Liver (tissue), 9 donors: Measurements from ENCODE around the gene PITPNM2. TPM values are rescaled to one million over a fixed set of nuclear protein-coding genes. Genes with fewer than 3 reads are reported as not detected.

Experiments used
- DNase-seq: peaks from one replicate; pipeline ENCODE4 v3.0.0-alpha.2; 2017; ENCODE audit warnings: low spot score
- H3K27ac ChIP-seq, 2 donors: one replicate each; pipeline ENCODE4 v1.7.0; 2013; ENCODE audit warnings: inconsistent platforms in 2 of 2, low read length in 2 of 2, control low read depth in 1 of 2, low read depth in 1 of 2, mild to moderate bottlenecking in 1 of 2
- H3K27me3 ChIP-seq, 4 donors: one replicate each; pipeline versions ENCODE4 v1.6.1 to v1.7.0; 2013; ENCODE audit warnings: low read length in 3 of 4, inconsistent platforms in 1 of 4, mild to moderate bottlenecking in 1 of 4, moderate library complexity in 1 of 4; ENCODE audit not compliant: control insufficient read depth in 4 of 4, insufficient read depth in 4 of 4
- H3K36me3 ChIP-seq, 4 donors: one replicate each; pipeline versions ENCODE4 v1.6.1 to v1.7.0; 2013; ENCODE audit warnings: low read length in 3 of 4, mild to moderate bottlenecking in 3 of 4, low read depth in 1 of 4, moderate library complexity in 1 of 4; ENCODE audit not compliant: control insufficient read depth in 4 of 4, insufficient read depth in 3 of 4
- H3K4me1 ChIP-seq, 4 donors: one replicate each; pipeline versions ENCODE4 v1.6.1 to v1.7.0; 2013; ENCODE audit warnings: low read length in 3 of 4, mild to moderate bottlenecking in 3 of 4, moderate library complexity in 1 of 4; ENCODE audit not compliant: control insufficient read depth in 4 of 4, insufficient read depth in 4 of 4
- H3K4me3 ChIP-seq, 3 donors: one replicate each; pipeline versions ENCODE4 v1.6.1 to v1.7.0; 2013; ENCODE audit warnings: low read length in 3 of 3, control low read depth in 1 of 3, low read depth in 1 of 3, mild to moderate bottlenecking in 1 of 3
- H3K9ac ChIP-seq, 2 donors: one replicate each; pipeline ENCODE4 v1.7.0; 2013; ENCODE audit warnings: low read length in 2 of 2, mild to moderate bottlenecking in 2 of 2, moderate library complexity in 2 of 2, control low read depth in 1 of 2, low read depth in 1 of 2
- H3K9me3 ChIP-seq, 4 donors: one replicate each; pipeline versions ENCODE4 v1.6.1 to v1.7.0; 2013; ENCODE audit warnings: low read length in 3 of 4; ENCODE audit not compliant: control insufficient read depth in 4 of 4
- EGR1 ChIP-seq, 2 donors: IDR thresholded peaks; 2 replicates each; pipeline ENCODE4 v1.6.1; 2016 to 2018; ENCODE audit warnings: antibody characterized with exemption in 2 of 2, low read depth in 2 of 2
- FOXA1 ChIP-seq: IDR thresholded peaks from 2 replicates; pipeline ENCODE4 v1.6.1; 2016; ENCODE audit warnings: antibody characterized with exemption
- FOXA2 ChIP-seq: IDR thresholded peaks from 2 replicates; pipeline ENCODE4 v1.6.1; 2016; ENCODE audit warnings: antibody characterized with exemption
- GABPA ChIP-seq, 2 donors: IDR thresholded peaks in 1 of 2; conservative IDR thresholded peaks in 1 of 2; 2 replicates each; pipeline ENCODE4 v1.6.1; 2016; ENCODE audit warnings: antibody characterized with exemption in 2 of 2, mild to moderate bottlenecking in 1 of 2, moderate library complexity in 1 of 2
- HNF4A ChIP-seq, 2 donors: conservative IDR thresholded peaks; 2 replicates each; pipeline ENCODE4 v1.6.1; 2016; ENCODE audit warnings: antibody characterized with exemption in 2 of 2, mild to moderate bottlenecking in 2 of 2
- HNF4G ChIP-seq: IDR thresholded peaks from 2 replicates; pipeline ENCODE4 v1.6.1; 2016; ENCODE audit warnings: antibody characterized with exemption
- JUND ChIP-seq, 2 donors: IDR thresholded peaks; 2 replicates each; pipeline ENCODE4 v1.6.1; 2016; ENCODE audit warnings: antibody characterized with exemption in 2 of 2
- NR2F2 ChIP-seq: IDR thresholded peaks from 2 replicates; pipeline ENCODE4 v1.6.1; 2016; ENCODE audit warnings: antibody characterized with exemption
- RAD21 ChIP-seq, 2 donors: IDR thresholded peaks; 2 replicates each; pipeline ENCODE4 v1.6.1; 2016; ENCODE audit warnings: antibody characterized with exemption in 2 of 2, mild to moderate bottlenecking in 2 of 2
- RXRA ChIP-seq, 2 donors: IDR thresholded peaks; 2 replicates each; pipeline ENCODE4 v1.6.1; 2017 to 2018; ENCODE audit warnings: antibody characterized with exemption in 2 of 2, mild to moderate bottlenecking in 1 of 2
- SP1 ChIP-seq: IDR thresholded peaks from 2 replicates; pipeline ENCODE4 v1.6.1; 2018; ENCODE audit warnings: antibody characterized with exemption, mild to moderate bottlenecking
- TAF1 ChIP-seq: conservative IDR thresholded peaks from 2 replicates; pipeline ENCODE4 v1.6.1; 2016; ENCODE audit warnings: antibody characterized with exemption, mild to moderate bottlenecking
- YY1 ChIP-seq: IDR thresholded peaks from 2 replicates; pipeline ENCODE4 v1.6.1; 2016; ENCODE audit warnings: antibody characterized with exemption, mild to moderate bottlenecking
- WGBS: extraction: QIAGEN DNeasy Blood & Tissue Kit; methylation state at CpG from one replicate; pipeline ENCODE4 v1.1.7; 2013; 5-methylcytosine and 5-hydroxymethylcytosine counted together
- polyA plus RNA-seq, 2 donors: library from polyadenylated mRNA; stranded (reverse) in 1 of 2; unstranded in 1 of 2; fragments of 200-250 nt in 1 of 2; fragments of >200 nt in 1 of 2; fragmentation: Nextera tagmentation in 1 of 2; extraction: Ambion mirVana in 1 of 2; gene quantifications; one replicate each; pipeline versions ENCODE4 v1.2.1 to v1.2.3, GENCODE V29; 2013 to 2015
- total RNA-seq, 2 donors: library from RNA; depleted of rRNA; stranded (reverse); fragments of >200 nt; gene quantifications; one replicate each; pipeline ENCODE4 v1.2.3, GENCODE V29; 2014
- TF ChIP-seq, protein P1 (sequence below): IDR thresholded peaks from 2 replicates; pipeline ENCODE4 v1.6.1; 2016; ENCODE audit warnings: antibody characterized with exemption
- TF ChIP-seq, protein P2 (sequence below): fragments of 150-350 bp; IDR thresholded peaks from 2 replicates; pipeline ENCODE4 v1.5.1; 2017; ENCODE audit warnings: improper control_type of control experiment, low read depth, low read length; ENCODE audit not compliant: missing input control
- TF ChIP-seq, protein P3 (sequence below): IDR thresholded peaks from 2 replicates; pipeline ENCODE4 v1.6.1; 2016; ENCODE audit warnings: antibody characterized with exemption
- TF ChIP-seq, protein P4 (sequence below): IDR thresholded peaks from 2 replicates; pipeline ENCODE4 v1.6.1; 2016; ENCODE audit warnings: antibody characterized with exemption
- TF ChIP-seq, protein P5 (sequence below): IDR thresholded peaks from 2 replicates; pipeline ENCODE4 v1.6.1; 2016; ENCODE audit warnings: antibody characterized with exemption, mild to moderate bottlenecking
- donor health status: healthy.
- donor health status: healthy.
- donor health status: healthy.
- donor health status: healthy.
- donor health status: healthy.

The PITPNM2 gene
- total RNA-seq (10 to 100 TPM in 1 of 2 donors, 1 to 10 TPM in 1; 1.3 to 28.4 TPM), polyA plus RNA-seq (1 to 10 TPM; 3.6 to 6.6 TPM)

DNA sequence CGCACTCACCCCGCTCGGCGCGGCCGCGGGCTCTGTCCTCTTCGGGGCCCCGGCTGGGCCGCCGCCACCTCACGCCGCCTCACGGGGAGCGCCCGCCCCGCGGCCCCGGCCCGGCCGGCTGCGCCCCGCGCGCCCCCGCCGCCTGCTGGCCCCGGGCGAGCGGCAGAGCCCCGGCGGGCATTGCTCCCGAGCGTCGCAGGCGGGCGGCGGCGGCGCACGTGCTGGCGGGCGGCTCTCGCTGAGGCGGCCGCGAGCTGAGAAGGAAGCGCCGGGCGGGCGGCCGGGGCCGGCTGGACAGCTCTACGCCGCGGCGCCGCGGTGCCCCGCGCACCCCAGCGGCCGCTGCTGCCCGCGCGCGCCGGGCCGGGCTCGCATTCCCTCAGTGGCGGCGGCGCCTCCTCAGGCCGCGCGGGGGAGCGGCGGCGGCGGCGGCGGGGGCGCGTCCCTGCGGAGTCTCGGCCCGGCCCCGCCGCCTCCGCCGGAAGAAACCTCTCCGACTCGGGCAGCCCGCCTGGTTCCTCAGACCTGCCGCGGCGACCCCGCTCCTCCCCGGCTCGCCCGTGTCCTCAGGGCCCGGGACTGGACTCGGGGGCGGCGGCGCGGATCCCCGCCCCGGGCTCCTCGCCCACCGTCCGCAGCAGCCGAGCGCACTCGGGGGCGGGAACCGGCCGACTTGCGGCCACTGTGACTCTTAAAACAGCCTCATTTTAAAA is at the start of gene PITPNM2:
Gene PITPNM2 (minus strand): TSS at position 347 of the 713 bp plus-strand sequence. CDS start 116,500 bp downstream, outside the sequence.
- peak within 1 kb of the TSS in 1 of 2 donors; percentile 66 for H3K9ac ChIP-seq
- TF ChIP-seq, protein P1, sequence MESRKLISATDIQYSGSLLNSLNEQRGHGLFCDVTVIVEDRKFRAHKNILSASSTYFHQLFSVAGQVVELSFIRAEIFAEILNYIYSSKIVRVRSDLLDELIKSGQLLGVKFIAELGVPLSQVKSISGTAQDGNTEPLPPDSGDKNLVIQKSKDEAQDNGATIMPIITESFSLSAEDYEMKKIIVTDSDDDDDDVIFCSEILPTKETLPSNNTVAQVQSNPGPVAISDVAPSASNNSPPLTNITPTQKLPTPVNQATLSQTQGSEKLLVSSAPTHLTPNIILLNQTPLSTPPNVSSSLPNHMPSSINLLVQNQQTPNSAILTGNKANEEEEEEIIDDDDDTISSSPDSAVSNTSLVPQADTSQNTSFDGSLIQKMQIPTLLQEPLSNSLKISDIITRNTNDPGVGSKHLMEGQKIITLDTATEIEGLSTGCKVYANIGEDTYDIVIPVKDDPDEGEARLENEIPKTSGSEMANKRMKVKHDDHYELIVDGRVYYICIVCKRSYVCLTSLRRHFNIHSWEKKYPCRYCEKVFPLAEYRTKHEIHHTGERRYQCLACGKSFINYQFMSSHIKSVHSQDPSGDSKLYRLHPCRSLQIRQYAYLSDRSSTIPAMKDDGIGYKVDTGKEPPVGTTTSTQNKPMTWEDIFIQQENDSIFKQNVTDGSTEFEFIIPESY: no peak
- TF ChIP-seq, protein P2, sequence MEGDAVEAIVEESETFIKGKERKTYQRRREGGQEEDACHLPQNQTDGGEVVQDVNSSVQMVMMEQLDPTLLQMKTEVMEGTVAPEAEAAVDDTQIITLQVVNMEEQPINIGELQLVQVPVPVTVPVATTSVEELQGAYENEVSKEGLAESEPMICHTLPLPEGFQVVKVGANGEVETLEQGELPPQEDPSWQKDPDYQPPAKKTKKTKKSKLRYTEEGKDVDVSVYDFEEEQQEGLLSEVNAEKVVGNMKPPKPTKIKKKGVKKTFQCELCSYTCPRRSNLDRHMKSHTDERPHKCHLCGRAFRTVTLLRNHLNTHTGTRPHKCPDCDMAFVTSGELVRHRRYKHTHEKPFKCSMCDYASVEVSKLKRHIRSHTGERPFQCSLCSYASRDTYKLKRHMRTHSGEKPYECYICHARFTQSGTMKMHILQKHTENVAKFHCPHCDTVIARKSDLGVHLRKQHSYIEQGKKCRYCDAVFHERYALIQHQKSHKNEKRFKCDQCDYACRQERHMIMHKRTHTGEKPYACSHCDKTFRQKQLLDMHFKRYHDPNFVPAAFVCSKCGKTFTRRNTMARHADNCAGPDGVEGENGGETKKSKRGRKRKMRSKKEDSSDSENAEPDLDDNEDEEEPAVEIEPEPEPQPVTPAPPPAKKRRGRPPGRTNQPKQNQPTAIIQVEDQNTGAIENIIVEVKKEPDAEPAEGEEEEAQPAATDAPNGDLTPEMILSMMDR: peak; percentile 43
- TF ChIP-seq, protein P3, sequence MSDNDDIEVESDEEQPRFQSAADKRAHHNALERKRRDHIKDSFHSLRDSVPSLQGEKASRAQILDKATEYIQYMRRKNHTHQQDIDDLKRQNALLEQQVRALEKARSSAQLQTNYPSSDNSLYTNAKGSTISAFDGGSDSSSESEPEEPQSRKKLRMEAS: no peak
- peaks cover 0 to 4% (median 2%) of the 10 kb centered on the region in 4 donors for H3K36me3 ChIP-seq
- peak; percentile 43 for DNase-seq
- no peaks in the 10 kb centered on the region for H3K9me3 ChIP-seq
- peaks cover 7 to 45% (median 34%) of the 10 kb centered on the region in 4 donors for H3K4me1 ChIP-seq
- WGBS: under 1% methylated on average over 119 of the region's 119 CpGs
- peak within 1 kb of the TSS; percentile 61 to 74 for H3K27ac ChIP-seq
- H3K27me3 ChIP-seq: no peaks in the 10 kb centered on the region
- peak within 1 kb of the TSS; percentile 59 to 87 (median 70) for H3K4me3 ChIP-seq

DNA sequence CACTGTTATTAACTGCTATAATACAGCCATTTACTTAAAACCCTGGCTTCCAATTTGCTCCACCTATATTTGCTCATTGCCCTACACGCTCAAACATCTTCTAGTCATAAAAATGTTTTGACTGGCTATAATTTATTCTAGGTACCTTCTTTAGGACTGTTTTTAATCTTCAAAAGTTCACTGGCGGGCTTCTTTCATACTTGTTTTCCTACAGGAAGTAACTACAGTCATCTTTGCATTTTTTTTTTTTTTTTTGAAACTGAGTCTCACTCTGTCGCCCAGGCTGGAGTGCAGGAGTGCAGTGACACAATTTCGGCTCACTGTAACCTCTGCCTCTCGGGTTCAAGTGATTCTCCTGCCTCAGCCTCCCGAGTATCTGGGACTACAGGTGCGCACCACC is 49.5 kb upstream of the PITPNM2 start:
- peaks cover 7 to 27% (median 21%) of the 10 kb centered on the region in 4 donors for H3K36me3 ChIP-seq
- H3K27ac ChIP-seq: no peak overlapping the region
- TF ChIP-seq, protein P1: no peak
- no peak for TF ChIP-seq RAD21 (IDR thresholded peaks at IDR 0.05)
- TF ChIP-seq RXRA (IDR thresholded peaks at IDR 0.05): no peak
- no peak for TF ChIP-seq SP1
- TF ChIP-seq, protein P4, sequence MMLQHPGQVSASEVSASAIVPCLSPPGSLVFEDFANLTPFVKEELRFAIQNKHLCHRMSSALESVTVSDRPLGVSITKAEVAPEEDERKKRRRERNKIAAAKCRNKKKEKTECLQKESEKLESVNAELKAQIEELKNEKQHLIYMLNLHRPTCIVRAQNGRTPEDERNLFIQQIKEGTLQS: no peak
- no peak for TF ChIP-seq NR2F2
- no peak for TF ChIP-seq HNF4A (conservative IDR thresholded peaks at IDR 0.05)
- no peak for TF ChIP-seq HNF4G
- TF ChIP-seq, protein P5, sequence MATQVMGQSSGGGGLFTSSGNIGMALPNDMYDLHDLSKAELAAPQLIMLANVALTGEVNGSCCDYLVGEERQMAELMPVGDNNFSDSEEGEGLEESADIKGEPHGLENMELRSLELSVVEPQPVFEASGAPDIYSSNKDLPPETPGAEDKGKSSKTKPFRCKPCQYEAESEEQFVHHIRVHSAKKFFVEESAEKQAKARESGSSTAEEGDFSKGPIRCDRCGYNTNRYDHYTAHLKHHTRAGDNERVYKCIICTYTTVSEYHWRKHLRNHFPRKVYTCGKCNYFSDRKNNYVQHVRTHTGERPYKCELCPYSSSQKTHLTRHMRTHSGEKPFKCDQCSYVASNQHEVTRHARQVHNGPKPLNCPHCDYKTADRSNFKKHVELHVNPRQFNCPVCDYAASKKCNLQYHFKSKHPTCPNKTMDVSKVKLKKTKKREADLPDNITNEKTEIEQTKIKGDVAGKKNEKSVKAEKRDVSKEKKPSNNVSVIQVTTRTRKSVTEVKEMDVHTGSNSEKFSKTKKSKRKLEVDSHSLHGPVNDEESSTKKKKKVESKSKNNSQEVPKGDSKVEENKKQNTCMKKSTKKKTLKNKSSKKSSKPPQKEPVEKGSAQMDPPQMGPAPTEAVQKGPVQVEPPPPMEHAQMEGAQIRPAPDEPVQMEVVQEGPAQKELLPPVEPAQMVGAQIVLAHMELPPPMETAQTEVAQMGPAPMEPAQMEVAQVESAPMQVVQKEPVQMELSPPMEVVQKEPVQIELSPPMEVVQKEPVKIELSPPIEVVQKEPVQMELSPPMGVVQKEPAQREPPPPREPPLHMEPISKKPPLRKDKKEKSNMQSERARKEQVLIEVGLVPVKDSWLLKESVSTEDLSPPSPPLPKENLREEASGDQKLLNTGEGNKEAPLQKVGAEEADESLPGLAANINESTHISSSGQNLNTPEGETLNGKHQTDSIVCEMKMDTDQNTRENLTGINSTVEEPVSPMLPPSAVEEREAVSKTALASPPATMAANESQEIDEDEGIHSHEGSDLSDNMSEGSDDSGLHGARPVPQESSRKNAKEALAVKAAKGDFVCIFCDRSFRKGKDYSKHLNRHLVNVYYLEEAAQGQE: no peak
- no peak for TF ChIP-seq GABPA (IDR thresholded peaks at IDR 0.05 in 1 of 2, conservative IDR thresholded peaks at IDR 0.05 in 1 of 2)
- no peak for TF ChIP-seq TAF1
- TF ChIP-seq, protein P2: no peak
- TF ChIP-seq FOXA1: no peak
- no peak for TF ChIP-seq YY1
- TF ChIP-seq EGR1 (IDR thresholded peaks at IDR 0.05; ENCODE audit: low read depth in 2 of 2): no peak
- TF ChIP-seq, protein P3: no peak
- TF ChIP-seq FOXA2: no peak
- TF ChIP-seq JUND (IDR thresholded peaks at IDR 0.05): no peak
- H3K27me3 ChIP-seq: no peaks in the 10 kb centered on the region
- H3K9me3 ChIP-seq: no peaks in the 10 kb centered on the region
- H3K4me3 ChIP-seq: no peak overlapping the region
- no peaks in the 10 kb centered on the region for H3K4me1 ChIP-seq
- DNase-seq: no peak
- WGBS: 90% methylated on average over 7 of the region's 7 CpGs
- H3K9ac ChIP-seq: no peak overlapping the region
